T-helper 2 cell treated with Interferon-gamma antibody and Interleukin-4, amounts not matched to agents 100 ng/mL and 5 ng/mL, for 36 hours (primary cell): ENCODE measurements around the gene AGBL3. TPM values are rescaled to one million over a fixed set of nuclear protein-coding genes. Genes with fewer than 3 reads are reported as not detected.
"Not testable (repeated sequence)": the region's sequence is repeated elsewhere in the genome, so short reads cannot be mapped to it uniquely, and the experiment has no call there.

Experiments used
- intact Hi-C: fragments of 100-400 bp; cut with micrococcal nuclease; formaldehyde crosslinking; loops from one replicate; pipeline ENCODE4 v1.15.1; 2023
- total RNA-seq: library from RNA; stranded (reverse); gene quantifications from 2 replicates; pipeline ENCODE4 v1.2.3, GENCODE V29; 2022

Gene AGBL3
- total RNA-seq, 1 donor from 2014 or later, result 2.6 TPM

GRCh38 chr7:135074531-135074930, 88.2 kb downstream of the AGBL3 start:
- intact Hi-C loops, result no loop called here

- intact Hi-C loops, result no loop called here
These were observed 89.4 kb downstream of the AGBL3 start for GRCh38 chr7:135075716-135076115.

DNA sequence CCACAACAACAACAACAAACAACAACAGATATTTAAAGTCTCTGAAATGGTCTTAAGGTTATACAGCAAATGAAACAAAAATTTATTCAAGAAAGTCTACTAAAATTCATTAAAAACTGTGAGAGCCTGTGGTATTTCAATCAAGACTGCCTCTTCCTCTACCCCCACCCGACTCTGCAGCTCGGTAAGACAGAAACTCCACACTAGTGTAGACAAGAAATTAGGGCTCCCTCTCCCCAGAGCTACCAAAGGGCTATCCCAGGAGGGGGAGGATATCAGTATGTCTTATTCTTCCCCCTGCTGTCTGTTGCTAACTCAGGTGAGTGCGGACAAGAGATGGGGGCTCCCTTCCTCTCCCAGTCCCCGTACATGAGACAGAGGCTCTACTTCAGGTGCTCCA, 90.6 kb downstream of the AGBL3 start:
- intact Hi-C loops, result no loop called here

DNA sequence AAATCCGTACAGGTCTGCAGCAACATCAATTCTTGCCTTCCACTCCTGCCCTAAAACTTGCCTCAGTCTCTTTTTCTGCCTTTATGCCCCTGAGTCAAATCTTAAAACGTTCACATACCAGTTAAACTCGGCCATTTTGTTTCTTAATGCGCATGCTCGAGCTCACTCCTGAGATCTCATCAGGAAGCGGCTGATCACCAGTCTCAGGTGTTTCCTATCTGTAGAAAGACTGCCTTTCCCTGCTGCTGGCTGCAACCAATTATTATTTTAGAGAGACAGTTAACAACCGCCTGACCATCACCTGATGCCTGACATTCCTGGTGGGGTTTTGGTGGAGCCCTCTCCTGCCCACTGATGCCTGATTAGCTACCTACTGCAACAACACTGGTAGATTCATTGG, 91.3 kb downstream of the AGBL3 start:
- intact Hi-C loops, result no loop called here

- intact Hi-C loops, result no loop called here
These were observed 91.7 kb downstream of the AGBL3 start for GRCh38 chr7:135078051-135078450.

- intact Hi-C loops, result no loop called here
These were observed 92.8 kb downstream of the AGBL3 start for GRCh38 chr7:135079068-135079467.

DNA sequence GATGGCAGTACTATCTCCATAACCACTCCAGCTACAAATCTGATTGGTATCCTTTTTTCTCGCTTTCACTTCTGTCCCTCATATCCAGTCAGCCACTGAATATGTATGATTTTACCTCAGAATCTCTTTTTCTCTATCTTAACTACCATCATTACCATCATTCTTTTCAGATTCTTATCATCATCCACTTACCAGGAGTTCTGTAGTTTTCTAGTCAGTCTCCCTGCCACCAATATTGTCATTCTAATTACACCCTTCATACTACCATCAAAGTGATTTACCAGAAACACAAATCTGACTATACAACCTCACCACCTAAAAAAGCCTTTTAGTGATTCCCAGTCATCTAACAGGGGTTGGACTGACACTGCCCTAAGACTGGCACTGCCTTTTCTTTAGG, 96.7 kb downstream of the AGBL3 start:
- intact Hi-C loops, result no loop called here

- intact Hi-C loops, result no loop called here
These were observed 102.3 kb downstream of the AGBL3 start for GRCh38 chr7:135088566-135088965.

DNA sequence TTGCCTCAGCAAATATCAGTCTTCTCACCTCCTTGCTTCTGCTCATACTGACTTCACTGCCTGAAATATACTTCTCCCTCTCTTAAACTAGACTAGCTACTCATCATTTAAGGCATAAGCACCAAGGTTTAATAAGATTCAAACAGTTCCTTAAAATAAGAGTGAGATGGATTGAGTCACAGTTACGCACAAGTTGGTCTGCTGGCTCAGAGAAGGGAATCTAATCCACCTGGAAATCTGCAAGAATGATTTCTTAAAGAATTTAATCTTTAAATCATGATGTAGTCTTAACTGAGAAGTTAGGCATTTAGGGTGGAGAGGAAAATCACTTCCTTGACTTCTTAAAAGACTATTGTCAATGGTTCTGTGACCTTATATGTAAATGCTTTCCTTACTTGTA, 105.4 kb downstream of the AGBL3 start:
- intact Hi-C loops, result no loop called here

- intact Hi-C loops, result no loop called here
These were observed 108.3 kb downstream of the AGBL3 start for GRCh38 chr7:135094472-135095237.

DNA sequence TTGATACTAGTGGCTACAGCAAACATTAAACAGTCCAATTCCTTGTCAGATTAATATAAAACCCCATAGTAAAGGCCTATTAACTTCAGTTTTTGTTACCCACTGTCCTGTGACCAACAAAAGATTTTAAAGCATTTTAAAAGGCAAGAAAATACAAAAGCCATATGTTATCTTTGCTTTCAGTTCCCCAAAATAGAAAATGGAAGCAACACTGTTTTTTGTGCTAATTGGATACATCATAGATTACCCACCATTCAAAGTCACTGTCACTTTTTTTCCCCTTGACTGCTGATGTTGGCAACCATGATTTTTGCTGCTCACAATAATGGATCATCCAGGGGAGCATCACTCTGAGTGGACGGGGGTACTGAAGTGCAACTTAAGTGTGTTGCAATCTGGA, 109.1 kb downstream of the AGBL3 start:
- intact Hi-C loops, result no loop called here

- intact Hi-C loops, result no loop called here
These were observed 112.1 kb downstream of the AGBL3 start for GRCh38 chr7:135098391-135098790.

DNA sequence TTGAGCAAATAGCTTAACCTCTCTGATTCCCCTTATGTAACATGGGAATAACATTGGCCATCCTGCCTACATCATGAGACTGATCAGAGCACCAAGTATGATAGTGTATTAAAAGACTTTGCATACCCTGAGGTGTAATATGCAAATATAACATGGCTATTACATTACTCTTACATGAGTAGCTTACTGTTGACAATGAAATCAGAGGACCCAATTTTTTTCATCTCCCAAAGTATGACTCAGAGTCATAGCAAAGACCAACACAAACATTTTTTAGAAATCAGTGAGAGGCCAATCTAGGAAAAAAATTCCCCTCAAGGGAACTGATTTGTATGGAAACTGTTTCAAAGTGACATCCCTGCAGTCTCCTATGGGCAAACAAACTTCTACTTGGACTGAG, 114.5 kb downstream of the AGBL3 start:
- intact Hi-C loops, result no loop called here

DNA sequence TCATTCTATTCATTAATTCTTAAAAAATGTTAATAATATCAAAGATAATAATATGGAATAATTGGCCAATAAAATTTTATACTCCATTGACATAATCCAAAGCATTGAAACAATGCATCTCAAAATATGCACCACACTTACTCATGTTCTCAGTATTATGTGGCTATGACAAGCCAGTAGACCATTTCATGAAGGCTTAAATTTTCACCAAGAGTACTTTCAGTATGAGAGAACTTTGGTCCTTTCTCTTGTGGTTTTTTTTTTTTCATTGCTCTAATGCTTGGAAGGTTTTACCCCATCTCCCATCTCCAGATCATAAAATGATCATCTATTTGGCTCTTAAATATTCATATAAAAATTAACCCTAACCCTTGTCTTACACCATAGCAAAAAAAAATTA, 116.1 kb downstream of the AGBL3 start:
- intact Hi-C loops, result no loop called here

- intact Hi-C loops, result no loop called here
These were observed 123.3 kb downstream of the AGBL3 start for GRCh38 chr7:135109562-135109961.

GRCh38 chr7:135109976-135110375, 123.7 kb downstream of the AGBL3 start:
- intact Hi-C loops, result no loop called here

DNA sequence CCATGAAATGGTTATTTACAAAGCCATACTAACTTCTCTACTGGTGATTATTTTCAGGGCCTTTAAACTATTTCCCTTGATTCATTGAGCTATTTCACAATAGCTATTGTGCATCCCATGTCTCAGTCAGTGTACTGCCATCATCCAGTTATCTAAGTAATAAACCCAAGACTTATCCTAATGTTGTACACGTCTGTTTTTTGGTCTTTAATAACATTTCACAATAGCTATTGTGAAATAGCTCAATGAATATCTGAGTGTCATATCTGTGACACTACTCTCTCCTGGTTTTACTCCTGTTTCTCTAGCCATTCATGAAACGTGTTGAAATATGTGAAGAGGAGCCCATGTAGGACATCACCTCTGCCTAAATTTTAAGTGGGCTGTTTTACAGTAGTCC, 125.1 kb downstream of the AGBL3 start:
- intact Hi-C loops, result no loop called here

GRCh38 chr7:135114622-135115021, 128.3 kb downstream of the AGBL3 start:
- intact Hi-C loops, result no loop called here

DNA sequence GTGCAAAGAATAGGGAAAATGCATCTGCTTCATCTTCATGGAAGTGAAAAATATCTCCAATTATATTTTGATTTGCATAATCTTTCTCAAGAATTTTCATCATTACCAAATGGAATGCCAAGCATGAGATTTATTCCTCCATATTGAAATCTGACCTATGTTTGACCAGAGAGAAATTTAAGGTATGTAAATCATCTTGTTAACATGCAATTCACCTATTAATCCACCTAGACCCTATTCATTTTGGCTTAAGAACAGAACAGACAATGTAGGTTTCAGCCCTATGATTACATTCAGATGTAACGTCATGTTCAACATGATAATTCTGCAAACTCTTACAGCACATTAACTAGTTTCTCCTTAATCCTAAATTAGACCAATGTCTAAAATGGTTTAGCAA, 130.8 kb downstream of the AGBL3 start:
- intact Hi-C loops, result no loop called here

GRCh38 chr7:135121868-135122267, 135.6 kb downstream of the AGBL3 start:
- intact Hi-C loops, result no loop called here

GRCh38 chr7:135124631-135125030, 138.3 kb downstream of the AGBL3 start:
- intact Hi-C loops, result not testable (repeated sequence)

DNA sequence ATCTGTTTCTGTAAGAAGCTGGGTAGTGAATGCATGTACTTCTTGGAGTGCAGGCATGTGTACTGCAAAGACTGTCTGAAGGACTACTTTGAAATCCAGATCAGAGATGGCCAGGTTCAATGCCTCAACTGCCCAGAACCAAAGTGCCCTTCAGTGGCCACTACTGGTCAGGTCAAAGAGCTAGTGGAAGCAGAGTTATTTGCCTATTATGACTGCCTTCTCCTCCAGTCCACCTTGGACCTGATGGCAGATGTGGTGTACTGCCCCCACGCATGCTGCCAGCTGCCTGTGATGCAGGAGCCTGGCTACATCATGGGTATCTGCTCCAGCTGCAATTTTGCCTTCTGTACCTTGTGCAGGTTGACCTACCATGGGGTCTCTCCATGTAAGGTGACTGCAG, 142.6 kb downstream of the AGBL3 start:
- intact Hi-C loops, result no loop called here

- intact Hi-C loops, result no loop called here
These were observed 143.3 kb downstream of the AGBL3 start for GRCh38 chr7:135129579-135129978.
